HG02885 (cell line): ENCODE data around the gene WDFY3.

ENCODE experiments used
- ATAC-seq: cut with Tn5 transposase; IDR thresholded peaks from one replicate; pipeline ENCODE4 v1.9.1; 2021; ENCODE audit warnings: mild to moderate bottlenecking; ENCODE audit not compliant: unreplicated experiment, poor library complexity

Gene WDFY3

GRCh38 chr4:84913176-84913575 lies 53.3 kb downstream of the WDFY3 start:
- ATAC-seq = no peak

GRCh38 chr4:84912741-84913140 lies 53.7 kb downstream of the WDFY3 start:
- ATAC-seq = no peak

GRCh38 chr4:84908876-84909275 lies 57.6 kb downstream of the WDFY3 start:
- ATAC-seq = no peak

- ATAC-seq = no peak
Measured at GRCh38 chr4:84907145-84907544, 59.3 kb downstream of the WDFY3 start.

- ATAC-seq = no peak
Measured at GRCh38 chr4:84905646-84906045, 60.8 kb downstream of the WDFY3 start.

GRCh38 chr4:84901740-84902281 lies 64.7 kb downstream of the WDFY3 start:
- ATAC-seq = no peak

GRCh38 chr4:84901173-84901572 lies 65.3 kb downstream of the WDFY3 start:
- no peak for ATAC-seq

GRCh38 chr4:84899616-84900015 lies 66.9 kb downstream of the WDFY3 start:
- no peak for ATAC-seq

- ATAC-seq = no peak
Measured at GRCh38 chr4:84897516-84897915, 69.0 kb downstream of the WDFY3 start.

GRCh38 chr4:84895283-84895682 lies 71.2 kb downstream of the WDFY3 start:
- no peak for ATAC-seq

- no peak for ATAC-seq
Measured at GRCh38 chr4:84894621-84895020, 71.9 kb downstream of the WDFY3 start.

- no peak for ATAC-seq
Measured at GRCh38 chr4:84892950-84893349, 73.5 kb downstream of the WDFY3 start.

- ATAC-seq = no peak
Measured at GRCh38 chr4:84887824-84888223, 78.7 kb downstream of the WDFY3 start.

GRCh38 chr4:84879651-84880200 lies 86.8 kb downstream of the WDFY3 start:
- ATAC-seq = no peak

GRCh38 chr4:84878546-84878945 lies 87.9 kb downstream of the WDFY3 start:
- ATAC-seq = no peak

GRCh38 chr4:84878090-84878489 lies 88.4 kb downstream of the WDFY3 start:
- no peak for ATAC-seq

GRCh38 chr4:84877051-84877833 lies 89.2 kb downstream of the WDFY3 start:
- no peak for ATAC-seq

GRCh38 chr4:84875636-84876371 lies 90.7 kb downstream of the WDFY3 start:
- no peak for ATAC-seq

GRCh38 chr4:84874619-84875018 lies 91.9 kb downstream of the WDFY3 start:
- no peak for ATAC-seq

- no peak for ATAC-seq
Measured at GRCh38 chr4:84870398-84871163, 95.9 kb downstream of the WDFY3 start.
